ENCODE data around the gene CAMTA1. TPM values are rescaled to one million over a fixed set of nuclear protein-coding genes. Genes with fewer than 3 reads are reported as not detected.

CAMTA1 gene
- total RNA-seq, 2 donors from 2014 or later: 100 to 102 TPM

GRCh38 chr1:7420470-7421100 lies 635.3 kb downstream of the CAMTA1 start:
- H3K27ac ChIP-seq: no peak overlapping the region

GRCh38 chr1:7421471-7422075 lies 636.3 kb downstream of the CAMTA1 start:
- intact Hi-C loops (cut with DNase I): no loop called here
- no peak overlapping the region for H3K27ac ChIP-seq
- TF ChIP-seq POLR2A (IDR thresholded peaks at IDR 0.05) (no peak), CTCF (IDR thresholded peaks at IDR 0.05) (no peak), POLR2AphosphoS5 (IDR thresholded peaks at IDR 0.05) (no peak)
- no peaks in the 10 kb centered on the region for H3K9me3 ChIP-seq
- DNase-seq (ENCODE audit: low spot score): no peak
- 95% methylated on average over 12 of the region's 12 CpGs for WGBS
- H3K36me3 ChIP-seq: no peaks in the 10 kb centered on the region
- H3K4me1 ChIP-seq (replicated peaks): no peaks in the 10 kb centered on the region
- no peaks in the 10 kb centered on the region for H3K27me3 ChIP-seq (replicated peaks; ENCODE audit: insufficient read depth)
- no peak overlapping the region for H3K4me3 ChIP-seq

More at GRCh38 chr1:7420470-7421100, 635.3 kb downstream of the CAMTA1 start:
- 44% methylated on average over 6 of the region's 6 CpGs for WGBS
- no peaks in the 10 kb centered on the region for H3K27me3 ChIP-seq (replicated peaks; ENCODE audit: insufficient read depth)
- no peaks in the 10 kb centered on the region for H3K9me3 ChIP-seq
- no peaks in the 10 kb centered on the region for H3K4me1 ChIP-seq (replicated peaks)
- H3K4me3 ChIP-seq: no peak overlapping the region
- intact Hi-C loops (cut with DNase I): no loop called here
- DNase-seq (ENCODE audit: low spot score): no peak
- TF ChIP-seq CTCF (IDR thresholded peaks at IDR 0.05) (no peak), POLR2AphosphoS5 (IDR thresholded peaks at IDR 0.05) (no peak), POLR2A (IDR thresholded peaks at IDR 0.05) (no peak)
- no peaks in the 10 kb centered on the region for H3K36me3 ChIP-seq

- H3K9me3 ChIP-seq: no peaks in the 10 kb centered on the region
- no peak for TF ChIP-seq CTCF (IDR thresholded peaks at IDR 0.05)
- no peak for TF ChIP-seq POLR2AphosphoS5 (IDR thresholded peaks at IDR 0.05)
- TF ChIP-seq POLR2A (IDR thresholded peaks at IDR 0.05): no peak
- WGBS: 98% methylated on average over 6 of the region's 6 CpGs
- intact Hi-C loops (cut with DNase I): no loop called here
- no peak overlapping the region for H3K4me3 ChIP-seq
- no peaks in the 10 kb centered on the region for H3K36me3 ChIP-seq
- H3K27ac ChIP-seq: no peak overlapping the region
- H3K27me3 ChIP-seq (replicated peaks; ENCODE audit: insufficient read depth): no peaks in the 10 kb centered on the region
- no peak for DNase-seq (ENCODE audit: low spot score)
- H3K4me1 ChIP-seq (replicated peaks): no peaks in the 10 kb centered on the region
These were observed 636.8 kb downstream of the CAMTA1 start for GRCh38 chr1:7422081-7422480.

GRCh38 chr1:7422561-7422960 lies 637.3 kb downstream of the CAMTA1 start:
- Histone ChIP-seq H3K27me3 (replicated peaks; ENCODE audit: insufficient read depth) (no peaks in the 10 kb centered on the region), H3K4me3 (no peak overlapping the region), H3K9me3 (no peaks in the 10 kb centered on the region), H3K27ac (no peak overlapping the region), H3K36me3 (no peaks in the 10 kb centered on the region), H3K4me1 (replicated peaks) (no peaks in the 10 kb centered on the region)
- intact Hi-C loops (cut with DNase I): no loop called here
- TF ChIP-seq POLR2A (IDR thresholded peaks at IDR 0.05) (no peak), CTCF (IDR thresholded peaks at IDR 0.05) (no peak), POLR2AphosphoS5 (IDR thresholded peaks at IDR 0.05) (no peak)
- DNase-seq (ENCODE audit: low spot score): no peak
- 84% methylated on average over 3 of the region's 3 CpGs for WGBS

- H3K4me3 ChIP-seq: no peak overlapping the region
- no peaks in the 10 kb centered on the region for H3K27me3 ChIP-seq (replicated peaks; ENCODE audit: insufficient read depth)
- 83% methylated on average over 9 of the region's 9 CpGs for WGBS
- no peaks in the 10 kb centered on the region for H3K36me3 ChIP-seq
- H3K27ac ChIP-seq: no peak overlapping the region
- no peaks in the 10 kb centered on the region for H3K9me3 ChIP-seq
- H3K4me1 ChIP-seq (replicated peaks): no peaks in the 10 kb centered on the region
- no peak for DNase-seq (ENCODE audit: low spot score)
- intact Hi-C loops (cut with DNase I): no loop called here
- TF ChIP-seq POLR2A (IDR thresholded peaks at IDR 0.05) (no peak), POLR2AphosphoS5 (IDR thresholded peaks at IDR 0.05) (no peak), CTCF (IDR thresholded peaks at IDR 0.05) (no peak)
These were observed 637.7 kb downstream of the CAMTA1 start for GRCh38 chr1:7422966-7423365.

Data from prostate gland (tissue), 2 donors.